HepG2 (cell line): ENCODE measurements around the gene PHACTR3.

Experiments used
- PRDM15 ChIP-seq: sonication (generic); formaldehyde crosslinking; IDR thresholded peaks from 2 replicates; pipeline ENCODE4 v1.4.0; 2020; ENCODE audit warnings: missing genetic modification reagents
- SMARCC2 ChIP-seq: fragments of 450-650 bp; IDR thresholded peaks from 2 replicates; pipeline ENCODE4 v1.6.1; 2017; ENCODE audit warnings: antibody characterized with exemption, mild to moderate bottlenecking
- TCF12 ChIP-seq, 2 experiments: fragments of 450-650 bp in 1 of 2; sonication (generic) in 1 of 2; formaldehyde crosslinking in 1 of 2; IDR thresholded peaks; 2 replicates each; pipeline versions ENCODE4 v1.6.1 to v1.8.0; 2017 to 2022; ENCODE audit warnings: antibody characterized with exemption in 1 of 2, mild to moderate bottlenecking in 1 of 2, missing genetic modification reagents in 1 of 2, moderate library complexity in 1 of 2
- TCF7L2 ChIP-seq: IDR thresholded peaks from 2 replicates; pipeline ENCODE4 v1.6.1; 2011; ENCODE audit warnings: mild to moderate bottlenecking, low read depth, low read length, moderate library complexity
- ZFP62 ChIP-seq: sonication (generic); formaldehyde crosslinking; IDR thresholded peaks from 2 replicates; pipeline ENCODE4 v1.4.0; 2020; ENCODE audit warnings: missing genetic modification reagents
- ZNF839 ChIP-seq: sonication (generic); formaldehyde crosslinking; IDR thresholded peaks from 2 replicates; pipeline ENCODE4 v1.4.0; 2020; ENCODE audit warnings: missing genetic modification reagents, mild to moderate bottlenecking, borderline replicate concordance

GRCh38 chr20:59802471-59803221 is 198.3 kb downstream of the PHACTR3 start:
- TF ChIP-seq TCF7L2 (no peak), ZNF839 (CRISPR knock-in tag) (no peak), TCF12 (IDR thresholded peaks at IDR 0.05) (no peak), TCF12 (CRISPR knock-in tag; IDR thresholded peaks at IDR 0.05) (no peak), PRDM15 (CRISPR knock-in tag) (no peak), SMARCC2 (no peak), ZFP62 (CRISPR knock-in tag) (no peak)
